GM23338 (cell line): Measurements from ENCODE around the gene UHMK1.

ENCODE experiments used
- CREB1 ChIP-seq: fragments of 250-450 bp; sonication (Bioruptor Pico); IDR thresholded peaks from 2 replicates; pipeline ENCODE4 v1.5.0; 2020; ENCODE audit warnings: low read depth, mild to moderate bottlenecking, moderate library complexity
- TF ChIP-seq, protein P1 (sequence below), 2 experiments: fragments of 200-600 bp in 1 of 2; sonication (generic) in 1 of 2; conservative IDR thresholded peaks; 2 replicates each; pipeline versions ENCODE4 v1.5.1 to v1.6.1; 2016 to 2017; ENCODE audit warnings: antibody characterized with exemption in 2 of 2, low read depth in 2 of 2, mild to moderate bottlenecking in 2 of 2, moderate library complexity in 1 of 2

GRCh38 chr1:162485236-162485635, 12.4 kb upstream of the UHMK1 start:
- TF ChIP-seq, protein P1, sequence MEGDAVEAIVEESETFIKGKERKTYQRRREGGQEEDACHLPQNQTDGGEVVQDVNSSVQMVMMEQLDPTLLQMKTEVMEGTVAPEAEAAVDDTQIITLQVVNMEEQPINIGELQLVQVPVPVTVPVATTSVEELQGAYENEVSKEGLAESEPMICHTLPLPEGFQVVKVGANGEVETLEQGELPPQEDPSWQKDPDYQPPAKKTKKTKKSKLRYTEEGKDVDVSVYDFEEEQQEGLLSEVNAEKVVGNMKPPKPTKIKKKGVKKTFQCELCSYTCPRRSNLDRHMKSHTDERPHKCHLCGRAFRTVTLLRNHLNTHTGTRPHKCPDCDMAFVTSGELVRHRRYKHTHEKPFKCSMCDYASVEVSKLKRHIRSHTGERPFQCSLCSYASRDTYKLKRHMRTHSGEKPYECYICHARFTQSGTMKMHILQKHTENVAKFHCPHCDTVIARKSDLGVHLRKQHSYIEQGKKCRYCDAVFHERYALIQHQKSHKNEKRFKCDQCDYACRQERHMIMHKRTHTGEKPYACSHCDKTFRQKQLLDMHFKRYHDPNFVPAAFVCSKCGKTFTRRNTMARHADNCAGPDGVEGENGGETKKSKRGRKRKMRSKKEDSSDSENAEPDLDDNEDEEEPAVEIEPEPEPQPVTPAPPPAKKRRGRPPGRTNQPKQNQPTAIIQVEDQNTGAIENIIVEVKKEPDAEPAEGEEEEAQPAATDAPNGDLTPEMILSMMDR (conservative IDR thresholded peaks at IDR 0.05; ENCODE audit: low read depth in 2 of 2) = no peak
- no peak for TF ChIP-seq CREB1 (CRISPR knock-in tag)
